HG03378 (cell line): ENCODE results near the gene SLC1A4.
"Not testable (repeated sequence)": the region's sequence is repeated elsewhere in the genome, so short reads cannot be mapped to it uniquely, and the experiment has no call there.

Experiments
- ATAC-seq: cut with Tn5 transposase; IDR thresholded peaks from one replicate; pipeline ENCODE4 v1.9.1; 2021; ENCODE audit warnings: mild to moderate bottlenecking, moderate library complexity; ENCODE audit not compliant: unreplicated experiment

SLC1A4 gene

GRCh38 chr2:64989982-64990614 lies 899 bp downstream of the SLC1A4 start:
- ATAC-seq: no peak

- no peak for ATAC-seq
Observed at GRCh38 chr2:64990876-64991275, 1.7 kb downstream of the SLC1A4 start.

GRCh38 chr2:64992218-64992617 lies 3.0 kb downstream of the SLC1A4 start:
- no peak for ATAC-seq

- ATAC-seq: no peak
Observed at GRCh38 chr2:64992990-64993389, 3.8 kb downstream of the SLC1A4 start.

- ATAC-seq: no peak
Observed at GRCh38 chr2:64995041-64995440, 5.8 kb downstream of the SLC1A4 start.

GRCh38 chr2:64996871-64997307 lies 7.7 kb downstream of the SLC1A4 start:
- no peak for ATAC-seq

GRCh38 chr2:64998658-64999061 lies 9.5 kb downstream of the SLC1A4 start:
- ATAC-seq: no peak

GRCh38 chr2:64999754-65000153 lies 10.6 kb downstream of the SLC1A4 start:
- ATAC-seq: no peak

GRCh38 chr2:65000644-65001043 lies 11.4 kb downstream of the SLC1A4 start:
- no peak for ATAC-seq

GRCh38 chr2:65003037-65003436 lies 13.8 kb downstream of the SLC1A4 start:
- no peak for ATAC-seq

GRCh38 chr2:65004232-65004631 lies 15.0 kb downstream of the SLC1A4 start:
- ATAC-seq: not testable (repeated sequence)

GRCh38 chr2:65013776-65014175 lies 24.6 kb downstream of the SLC1A4 start:
- ATAC-seq: no peak

- no peak for ATAC-seq
Observed at GRCh38 chr2:65015731-65016130, 26.5 kb downstream of the SLC1A4 start.

- ATAC-seq: peak; percentile 54
Observed at GRCh38 chr2:65016789-65017188, 27.6 kb downstream of the SLC1A4 start.

GRCh38 chr2:65017335-65017734 lies 28.1 kb downstream of the SLC1A4 start:
- ATAC-seq: no peak

- no peak for ATAC-seq
Observed at GRCh38 chr2:65018141-65018582, 29.0 kb downstream of the SLC1A4 start.

GRCh38 chr2:65019010-65019409 lies 29.8 kb downstream of the SLC1A4 start:
- no peak for ATAC-seq

GRCh38 chr2:65019675-65020195 lies 30.5 kb downstream of the SLC1A4 start:
- no peak for ATAC-seq

GRCh38 chr2:65020251-65020650 lies 31.1 kb downstream of the SLC1A4 start:
- not testable (repeated sequence) for ATAC-seq

- ATAC-seq: no peak
Observed at GRCh38 chr2:65020943-65021528, 31.8 kb downstream of the SLC1A4 start.

- no peak for ATAC-seq
Observed at GRCh38 chr2:65021709-65022108, 32.5 kb downstream of the SLC1A4 start.

- no peak for ATAC-seq
Observed at GRCh38 chr2:65022189-65022588, 33.0 kb downstream of the SLC1A4 start.
